Keratinocyte (primary cell): ENCODE measurements around the gene FRYL. TPM values are rescaled to one million over a fixed set of nuclear protein-coding genes. Genes with fewer than 3 reads are reported as not detected.
A peak's percentile ranks its signal among the peaks of the same experiment; 100 is the strongest.

Experiments used
- DNase-seq: peaks from one replicate; pipeline ENCODE4 v3.0.0-alpha.2; 2011; ENCODE audit warnings: low read depth, missing footprints, low spot score
- FAIRE-seq: peaks from 2 replicates; lab custom pipeline; 2011; peaks lifted over from hg19 to GRCh38; lab: Jason Lieb, UNC
- H2AFZ ChIP-seq: 2 replicates; pipeline ENCODE4 v1.6.0; 2012; ENCODE audit warnings: low read length, control low read depth, inconsistent platforms; ENCODE audit not compliant: control insufficient read depth
- H3K27ac ChIP-seq: 2 replicates; pipeline ENCODE4 v1.5.1; 2011; ENCODE audit warnings: low read length; ENCODE audit not compliant: control insufficient read depth, insufficient read depth
- H3K27me3 ChIP-seq: 3 replicates; pipeline ENCODE4 v1.6.0; 2011; ENCODE audit warnings: low read length; ENCODE audit not compliant: control insufficient read depth, insufficient read depth; ENCODE audit errors: extremely low read depth
- H3K36me3 ChIP-seq, 2 experiments: 2 replicates in 1 of 2; 3 replicates in 1 of 2; pipeline ENCODE4 v1.5.1; 2011; ENCODE audit warnings: low read length in 2 of 2, mild to moderate bottlenecking in 1 of 2; ENCODE audit not compliant: control insufficient read depth in 2 of 2, insufficient read depth in 2 of 2; ENCODE audit errors: extremely low read depth in 1 of 2
- H3K4me1 ChIP-seq: 3 replicates; pipeline ENCODE4 v1.5.1; 2011; ENCODE audit warnings: low read length; ENCODE audit not compliant: control insufficient read depth, insufficient read depth; ENCODE audit errors: extremely low read depth
- H3K4me2 ChIP-seq: 3 replicates; pipeline ENCODE4 v1.6.0; 2011; ENCODE audit warnings: low read depth, low read length; ENCODE audit not compliant: control insufficient read depth, insufficient read depth; ENCODE audit errors: extremely low read depth
- H3K4me3 ChIP-seq, 3 experiments: fragments of 200-600 bp in 1 of 3; sonication (generic) in 1 of 3; 2 replicates in 2 of 3; 3 replicates in 1 of 3; pipeline ENCODE4 v1.5.1; 2011 to 2016; ENCODE audit warnings: low read length in 3 of 3, mild to moderate bottlenecking in 3 of 3, control low read depth in 2 of 3, inconsistent platforms in 1 of 3, low read depth in 1 of 3, mixed read lengths in 1 of 3, mixed run types in 1 of 3, moderate library complexity in 1 of 3; ENCODE audit not compliant: control insufficient read depth in 2 of 3, insufficient read depth in 2 of 3; ENCODE audit errors: extremely low read depth in 1 of 3
- H3K79me2 ChIP-seq: 2 replicates; pipeline ENCODE4 v1.6.0; 2012; ENCODE audit warnings: low read length; ENCODE audit not compliant: control insufficient read depth, insufficient read depth
- H3K9ac ChIP-seq: 3 replicates; pipeline ENCODE4 v1.6.0; 2011; ENCODE audit warnings: low read length; ENCODE audit not compliant: control insufficient read depth, insufficient read depth; ENCODE audit errors: extremely low read depth
- H3K9me1 ChIP-seq: 3 replicates; pipeline ENCODE4 v1.6.0; 2011; ENCODE audit warnings: low read length; ENCODE audit not compliant: control insufficient read depth, insufficient read depth; ENCODE audit errors: extremely low read depth
- H3K9me3 ChIP-seq: 2 replicates; pipeline ENCODE4 v1.5.1; 2012; ENCODE audit warnings: low read depth, low read length; ENCODE audit not compliant: control insufficient read depth
- H4K20me1 ChIP-seq: 3 replicates; pipeline ENCODE4 v1.6.0; 2011; ENCODE audit warnings: low read length; ENCODE audit not compliant: control insufficient read depth, insufficient read depth; ENCODE audit errors: extremely low read depth
- EZH2 ChIP-seq: IDR thresholded peaks from one replicate; pipeline ENCODE4 v1.6.1; 2012; ENCODE audit warnings: inconsistent platforms, mild to moderate bottlenecking, low read length, moderate library complexity
- dilution Hi-C: fragments of 300-500 bp; cut with MboI; formaldehyde crosslinking; loops from one replicate; pipeline ENCODE4 v1.7.0; 2020; ENCODE audit warnings: low sequenced_read_pairs; ENCODE audit not compliant: extremely low pct_ligation_motif_present
- polyA plus RNA-seq, 5 experiments: library from polyadenylated mRNA; depleted of rRNA in 3 of 5; stranded (reverse) in 3 of 5; stranded (forward) in 1 of 5; unstranded in 1 of 5; fragments of >200 nt; gene quantifications; 1 replicate in 1 of 5; 2 replicates in 3 of 5; 3 replicates in 1 of 5; pipeline versions ENCODE4 v1.2.1 to v1.2.3, GENCODE V29; 2011 to 2012; ENCODE audit warnings: missing spikeins in 2 of 5, low read depth in 1 of 5, low replicate concordance in 1 of 5
- TF ChIP-seq, protein P1 (sequence below), 3 experiments: IDR thresholded peaks in 1 of 3; conservative IDR thresholded peaks in 1 of 3; optimal IDR thresholded peaks in 1 of 3; 2 replicates in 2 of 3; 3 replicates in 1 of 3; pipeline versions ENCODE3 to v1.5.1; 2011; ENCODE audit warnings: low read length in 3 of 3, mild to moderate bottlenecking in 3 of 3, moderate library complexity in 2 of 3, control low read depth in 1 of 3, inconsistent platforms in 1 of 3; ENCODE audit not compliant: insufficient read depth in 2 of 3; ENCODE audit errors: extremely low read depth in 1 of 3

The FRYL gene
- polyA plus RNA-seq, 1 donor (not counting 4 experiments of a cell fraction or from before 2014, with no cell fraction given) = 40.4 TPM

DNA sequence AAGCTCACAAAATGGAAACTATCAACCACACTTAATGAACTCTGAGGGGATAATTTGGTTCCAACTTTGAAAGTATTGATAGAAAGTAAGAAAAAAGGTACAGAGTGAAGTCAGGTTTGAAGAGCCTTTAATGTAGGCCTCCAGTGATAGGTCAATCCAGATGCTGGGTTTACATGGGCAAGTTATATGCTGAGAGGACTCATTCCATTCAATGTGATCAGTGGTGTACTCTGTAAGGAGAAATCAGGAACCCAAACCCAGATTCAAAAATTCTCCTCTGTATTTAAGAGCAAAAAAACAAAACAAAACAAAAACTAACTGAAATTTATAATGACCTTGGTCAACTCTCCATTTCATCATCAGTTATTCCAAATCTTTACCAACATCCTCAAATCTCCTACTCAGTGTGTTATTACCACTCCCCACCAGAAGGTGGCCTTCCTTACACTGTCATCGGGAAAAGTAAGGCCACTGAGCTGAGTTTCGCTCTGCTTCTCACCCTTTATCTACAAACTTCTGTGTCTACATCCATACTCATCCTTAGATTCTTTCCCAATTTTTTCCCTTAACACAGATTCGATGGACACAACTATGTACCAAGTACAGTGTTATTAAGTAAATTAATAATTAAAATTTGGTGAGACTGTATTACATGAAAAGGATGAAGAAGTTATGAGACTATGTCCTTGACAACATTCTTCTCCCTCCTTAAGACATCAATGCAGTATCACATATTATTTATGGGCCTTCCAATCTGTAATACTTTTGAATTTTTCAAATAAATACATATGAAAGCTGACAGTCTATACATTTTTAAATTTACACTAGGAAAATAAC lies 201.7 kb downstream of the FRYL start:
- dilution Hi-C loops = no loop called here
- Histone ChIP-seq H3K4me1 (no peaks in the 10 kb centered on the region), H3K9ac (no peak overlapping the region), H3K27me3 (no peaks in the 10 kb centered on the region), H4K20me1 (no peaks in the 10 kb centered on the region), H3K27ac (no peak overlapping the region), H3K79me2 (no peaks in the 10 kb centered on the region), H3K36me3 (peaks cover 2 to 11% of the 10 kb centered on the region in 2 experiments), H3K9me3 (no peaks in the 10 kb centered on the region), H3K4me2 (no peak overlapping the region), H3K9me1 (no peaks in the 10 kb centered on the region), H2AFZ (no peak overlapping the region), H3K4me3 (no peak overlapping the region)
- no peak for TF ChIP-seq EZH2
- TF ChIP-seq, protein P1, sequence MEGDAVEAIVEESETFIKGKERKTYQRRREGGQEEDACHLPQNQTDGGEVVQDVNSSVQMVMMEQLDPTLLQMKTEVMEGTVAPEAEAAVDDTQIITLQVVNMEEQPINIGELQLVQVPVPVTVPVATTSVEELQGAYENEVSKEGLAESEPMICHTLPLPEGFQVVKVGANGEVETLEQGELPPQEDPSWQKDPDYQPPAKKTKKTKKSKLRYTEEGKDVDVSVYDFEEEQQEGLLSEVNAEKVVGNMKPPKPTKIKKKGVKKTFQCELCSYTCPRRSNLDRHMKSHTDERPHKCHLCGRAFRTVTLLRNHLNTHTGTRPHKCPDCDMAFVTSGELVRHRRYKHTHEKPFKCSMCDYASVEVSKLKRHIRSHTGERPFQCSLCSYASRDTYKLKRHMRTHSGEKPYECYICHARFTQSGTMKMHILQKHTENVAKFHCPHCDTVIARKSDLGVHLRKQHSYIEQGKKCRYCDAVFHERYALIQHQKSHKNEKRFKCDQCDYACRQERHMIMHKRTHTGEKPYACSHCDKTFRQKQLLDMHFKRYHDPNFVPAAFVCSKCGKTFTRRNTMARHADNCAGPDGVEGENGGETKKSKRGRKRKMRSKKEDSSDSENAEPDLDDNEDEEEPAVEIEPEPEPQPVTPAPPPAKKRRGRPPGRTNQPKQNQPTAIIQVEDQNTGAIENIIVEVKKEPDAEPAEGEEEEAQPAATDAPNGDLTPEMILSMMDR (optimal IDR thresholded peaks at IDR 0.05 in 1 of 3, IDR thresholded peaks at IDR 0.05 in 1 of 3, conservative IDR thresholded peaks at IDR 0.05 in 1 of 3; ENCODE audit: extremely low read depth in 1 of 3, insufficient read depth in 2 of 3, low read length in 3 of 3) = peak; percentile 75 to 87 (median 85)
- DNase-seq (no peak), FAIRE-seq (peak; percentile 90)

DNA sequence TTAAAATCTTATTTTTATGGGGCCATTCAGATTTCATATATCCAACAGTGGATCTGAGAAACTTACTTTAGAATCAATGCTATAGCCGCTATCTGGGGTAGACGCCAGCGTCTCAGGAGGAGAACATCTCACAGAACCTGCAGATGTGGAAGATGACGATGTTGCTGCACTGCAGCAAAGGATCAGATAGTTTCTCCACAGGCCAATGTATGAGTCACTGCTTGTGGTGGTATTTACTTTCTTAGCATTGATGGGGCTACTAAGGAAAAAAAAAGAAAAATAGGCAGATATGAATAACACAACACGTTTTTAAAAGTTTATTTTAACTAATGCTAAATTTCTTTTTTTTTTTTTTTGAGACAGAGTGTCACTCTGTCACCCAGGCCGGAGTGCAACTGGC lies 204.1 kb downstream of the FRYL start:
- DNase-seq (no peak), FAIRE-seq (no peak)
- dilution Hi-C loops = no loop called here
- H3K4me1 ChIP-seq = peaks cover under 1% of the 10 kb centered on the region
- no peaks in the 10 kb centered on the region for H4K20me1 ChIP-seq
- H3K27ac ChIP-seq = no peak overlapping the region
- H3K9ac ChIP-seq = no peak overlapping the region
- peaks cover 2 to 9% of the 10 kb centered on the region in 2 experiments for H3K36me3 ChIP-seq
- H3K4me3 ChIP-seq = no peak overlapping the region
- no peak overlapping the region for H2AFZ ChIP-seq
- no peak overlapping the region for H3K4me2 ChIP-seq
- H3K79me2 ChIP-seq = no peaks in the 10 kb centered on the region
- H3K9me1 ChIP-seq = no peaks in the 10 kb centered on the region
- no peaks in the 10 kb centered on the region for H3K27me3 ChIP-seq
- no peaks in the 10 kb centered on the region for H3K9me3 ChIP-seq
- TF ChIP-seq EZH2 = no peak
- TF ChIP-seq, protein P1 (optimal IDR thresholded peaks at IDR 0.05 in 1 of 3, IDR thresholded peaks at IDR 0.05 in 1 of 3, conservative IDR thresholded peaks at IDR 0.05 in 1 of 3; ENCODE audit: extremely low read depth in 1 of 3, insufficient read depth in 2 of 3, low read length in 3 of 3) = no peak
